Erythroblast (primary cell): ENCODE results near the gene PELO.

ENCODE experiments used
- GATA1 ChIP-seq: IDR thresholded peaks from 2 replicates; pipeline ENCODE4 v1.6.1; 2011; ENCODE audit warnings: low read depth, mild to moderate bottlenecking, control low read depth, low read length, moderate library complexity
- POLR2A ChIP-seq: IDR thresholded peaks from 2 replicates; pipeline ENCODE4 v1.6.1; 2011; ENCODE audit warnings: mild to moderate bottlenecking, low read length

- TF ChIP-seq POLR2A = no peak
- no peak for TF ChIP-seq GATA1
Observed at GRCh38 chr5:52824827-52825226, 37.1 kb downstream of the PELO start.
